Keratinocyte (primary cell): ENCODE measurements around the gene TRAPPC14.

Experiments
- CTCF ChIP-seq, 3 experiments: IDR thresholded peaks in 1 of 3; conservative IDR thresholded peaks in 1 of 3; optimal IDR thresholded peaks in 1 of 3; 2 replicates in 2 of 3; 3 replicates in 1 of 3; pipeline versions ENCODE3 to v1.5.1; 2011; ENCODE audit warnings: low read length in 3 of 3, mild to moderate bottlenecking in 3 of 3, moderate library complexity in 2 of 3, control low read depth in 1 of 3, inconsistent platforms in 1 of 3; ENCODE audit not compliant: insufficient read depth in 2 of 3; ENCODE audit errors: extremely low read depth in 1 of 3
- EZH2 ChIP-seq: IDR thresholded peaks from one replicate; pipeline ENCODE4 v1.6.1; 2012; ENCODE audit warnings: inconsistent platforms, mild to moderate bottlenecking, low read length, moderate library complexity

- no peak for TF ChIP-seq CTCF (optimal IDR thresholded peaks at IDR 0.05 in 1 of 3, IDR thresholded peaks at IDR 0.05 in 1 of 3, conservative IDR thresholded peaks at IDR 0.05 in 1 of 3; ENCODE audit: extremely low read depth in 1 of 3, insufficient read depth in 2 of 3, low read length in 3 of 3)
- no peak for TF ChIP-seq EZH2
Observed at GRCh38 chr7:100107125-100107737, 51.3 kb downstream of the TRAPPC14 start.
